ENCODE results near the gene SLC6A12. TPM values are rescaled to one million over a fixed set of nuclear protein-coding genes. Genes with fewer than 3 reads are reported as not detected.

The SLC6A12 gene
- total RNA-seq, 1 donor, result not detected

- H3K4me3 ChIP-seq (ENCODE audit: insufficient read depth, low read length), result no peak overlapping the region
- no peak for DNase-seq (ENCODE audit: insufficient read length, low spot score, missing footprints)
- no peaks in the 10 kb centered on the region for H4K20me1 ChIP-seq (ENCODE audit: insufficient read depth, low read length)
- no peaks in the 10 kb centered on the region for H3K9me3 ChIP-seq (ENCODE audit: low read depth, low read length)
- TF ChIP-seq CTCF (IDR thresholded peaks at IDR 0.05; ENCODE audit: extremely low read depth, low read depth, low read length), result no peak
- no peak overlapping the region for H3K27ac ChIP-seq (ENCODE audit: low read depth, low read length)
- H3K4me2 ChIP-seq (ENCODE audit: insufficient read depth, low read length), result no peak overlapping the region
- peaks cover 61% of the 10 kb centered on the region for H3K27me3 ChIP-seq (ENCODE audit: insufficient read depth, low read length)
- H2AFZ ChIP-seq (ENCODE audit: low read length), result no peak overlapping the region
- H3K79me2 ChIP-seq (ENCODE audit: insufficient read depth, low read length), result no peaks in the 10 kb centered on the region
- no peaks in the 10 kb centered on the region for H3K4me1 ChIP-seq (ENCODE audit: insufficient read depth, low read length)
- no peaks in the 10 kb centered on the region for H3K36me3 ChIP-seq (ENCODE audit: insufficient read depth, low read length)
These were observed 11.8 kb downstream of the SLC6A12 start for GRCh38 chr12:202081-202731.

GRCh38 chr12:201361-201760 is 12.6 kb downstream of the SLC6A12 start:
- Histone ChIP-seq H4K20me1 (ENCODE audit: insufficient read depth, low read length) (no peaks in the 10 kb centered on the region), H3K36me3 (ENCODE audit: insufficient read depth, low read length) (no peaks in the 10 kb centered on the region), H3K27ac (ENCODE audit: low read depth, low read length) (no peak overlapping the region), H3K9me3 (ENCODE audit: low read depth, low read length) (no peaks in the 10 kb centered on the region), H3K27me3 (ENCODE audit: insufficient read depth, low read length) (peaks cover 54% of the 10 kb centered on the region), H3K4me2 (ENCODE audit: insufficient read depth, low read length) (no peak overlapping the region), H3K4me1 (ENCODE audit: insufficient read depth, low read length) (no peaks in the 10 kb centered on the region), H3K79me2 (ENCODE audit: insufficient read depth, low read length) (no peaks in the 10 kb centered on the region), H3K4me3 (ENCODE audit: insufficient read depth, low read length) (no peak overlapping the region), H2AFZ (ENCODE audit: low read length) (no peak overlapping the region)
- TF ChIP-seq CTCF (IDR thresholded peaks at IDR 0.05; ENCODE audit: extremely low read depth, low read depth, low read length), result no peak
- DNase-seq (ENCODE audit: insufficient read length, low spot score, missing footprints), result no peak

GRCh38 chr12:198705-199104 is 15.3 kb downstream of the SLC6A12 start:
- Histone ChIP-seq H3K4me3 (ENCODE audit: insufficient read depth, low read length) (no peak overlapping the region), H3K36me3 (ENCODE audit: insufficient read depth, low read length) (no peaks in the 10 kb centered on the region), H3K27ac (ENCODE audit: low read depth, low read length) (no peak overlapping the region), H3K79me2 (ENCODE audit: insufficient read depth, low read length) (no peaks in the 10 kb centered on the region), H3K4me1 (ENCODE audit: insufficient read depth, low read length) (no peaks in the 10 kb centered on the region), H3K9me3 (ENCODE audit: low read depth, low read length) (no peaks in the 10 kb centered on the region), H4K20me1 (ENCODE audit: insufficient read depth, low read length) (no peaks in the 10 kb centered on the region), H3K4me2 (ENCODE audit: insufficient read depth, low read length) (no peak overlapping the region), H3K27me3 (ENCODE audit: insufficient read depth, low read length) (peaks cover 44% of the 10 kb centered on the region), H2AFZ (ENCODE audit: low read length) (no peak overlapping the region)
- DNase-seq (ENCODE audit: insufficient read length, low spot score, missing footprints), result no peak
- no peak for TF ChIP-seq CTCF (IDR thresholded peaks at IDR 0.05; ENCODE audit: extremely low read depth, low read depth, low read length)

- Histone ChIP-seq H3K4me1 (ENCODE audit: insufficient read depth, low read length) (no peaks in the 10 kb centered on the region), H3K27me3 (ENCODE audit: insufficient read depth, low read length) (peaks cover 44% of the 10 kb centered on the region), H2AFZ (ENCODE audit: low read length) (no peak overlapping the region), H3K27ac (ENCODE audit: low read depth, low read length) (no peak overlapping the region), H3K4me3 (ENCODE audit: insufficient read depth, low read length) (no peak overlapping the region), H3K4me2 (ENCODE audit: insufficient read depth, low read length) (no peak overlapping the region), H3K79me2 (ENCODE audit: insufficient read depth, low read length) (no peaks in the 10 kb centered on the region), H3K36me3 (ENCODE audit: insufficient read depth, low read length) (no peaks in the 10 kb centered on the region), H4K20me1 (ENCODE audit: insufficient read depth, low read length) (no peaks in the 10 kb centered on the region), H3K9me3 (ENCODE audit: low read depth, low read length) (no peaks in the 10 kb centered on the region)
- TF ChIP-seq CTCF (IDR thresholded peaks at IDR 0.05; ENCODE audit: extremely low read depth, low read depth, low read length), result no peak
- no peak for DNase-seq (ENCODE audit: insufficient read length, low spot score, missing footprints)
These were observed 15.9 kb downstream of the SLC6A12 start for GRCh38 chr12:197911-198695.
